H9 (cell line): ENCODE results near the gene MAP2K7. TPM values are rescaled to one million over a fixed set of nuclear protein-coding genes. Genes with fewer than 3 reads are reported as not detected.

ENCODE experiments used
- DNase-seq: peaks from one replicate; pipeline ENCODE4 v3.0.0-alpha.2; 2017
- H2AFZ ChIP-seq: one replicate; pipeline ENCODE4 v1.6.1; 2013; ENCODE audit warnings: mild to moderate bottlenecking, low read length, control low read depth, moderate library complexity
- H2AK5ac ChIP-seq: 2 replicates; pipeline ENCODE4 v1.6.1; 2013; ENCODE audit warnings: low read length, control low read depth, mixed read lengths; ENCODE audit not compliant: insufficient read length
- H2BK120ac ChIP-seq: one replicate; pipeline ENCODE4 v1.6.1; 2013; ENCODE audit warnings: low read depth, mild to moderate bottlenecking, low read length, control low read depth, inconsistent platforms; ENCODE audit not compliant: poor library complexity, severe bottlenecking
- H2BK12ac ChIP-seq: 2 replicates; pipeline ENCODE4 v1.6.1; 2013; ENCODE audit warnings: low read length, control low read depth, mixed read lengths, low read depth; ENCODE audit not compliant: insufficient read length
- H2BK15ac ChIP-seq: 2 replicates; pipeline ENCODE4 v1.6.1; 2013; ENCODE audit warnings: low read depth, low read length, control low read depth
- H2BK20ac ChIP-seq: one replicate; pipeline ENCODE4 v1.6.1; 2013; ENCODE audit warnings: low read depth, mild to moderate bottlenecking, low read length, control low read depth, inconsistent platforms; ENCODE audit not compliant: poor library complexity, severe bottlenecking
- H2BK5ac ChIP-seq: 2 replicates; pipeline ENCODE4 v1.6.1; 2013; ENCODE audit warnings: low read length, control low read depth, mixed read lengths; ENCODE audit not compliant: insufficient read length
- H3K14ac ChIP-seq: 2 replicates; pipeline ENCODE4 v1.6.1; 2013; ENCODE audit warnings: low read length, control low read depth; ENCODE audit not compliant: insufficient read depth
- H3K18ac ChIP-seq: 2 replicates; pipeline ENCODE4 v1.6.1; 2013; ENCODE audit warnings: low read depth, mild to moderate bottlenecking, mixed read lengths, low read length, control low read depth; ENCODE audit not compliant: insufficient read length
- H3K23ac ChIP-seq: 2 replicates; pipeline ENCODE4 v1.6.1; 2013; ENCODE audit warnings: low read length, control low read depth, mixed read lengths, low read depth; ENCODE audit not compliant: insufficient read length
- H3K23me2 ChIP-seq: 2 replicates; pipeline ENCODE4 v1.6.1; 2013; ENCODE audit warnings: low read depth, mild to moderate bottlenecking, mixed read lengths, low read length, control low read depth; ENCODE audit not compliant: insufficient read length, poor library complexity, severe bottlenecking
- H3K27ac ChIP-seq: 2 replicates; pipeline ENCODE4 v1.5.1; 2013; ENCODE audit warnings: low read length, control low read depth, mixed read lengths, low read depth; ENCODE audit not compliant: insufficient read length
- H3K27me3 ChIP-seq: 2 replicates; pipeline ENCODE4 v1.6.1; 2013; ENCODE audit warnings: low read length, control low read depth, inconsistent platforms; ENCODE audit not compliant: insufficient read depth
- H3K4ac ChIP-seq: 2 replicates; pipeline ENCODE4 v1.6.1; 2013; ENCODE audit warnings: low read depth, mild to moderate bottlenecking, control low read depth, inconsistent platforms, low read length, moderate library complexity
- H3K4me1 ChIP-seq: 2 replicates; pipeline ENCODE4 v1.6.1; 2013; ENCODE audit warnings: low read length, control low read depth, inconsistent platforms; ENCODE audit not compliant: insufficient read depth
- H3K4me2 ChIP-seq: 2 replicates; pipeline ENCODE4 v1.6.1; 2013; ENCODE audit warnings: low read length, control low read depth, mixed read lengths; ENCODE audit not compliant: insufficient read length, insufficient read depth
- H3K56ac ChIP-seq: 2 replicates; pipeline ENCODE4 v1.6.1; 2013; ENCODE audit warnings: low read depth, mild to moderate bottlenecking, mixed read lengths, low read length, control low read depth; ENCODE audit not compliant: insufficient read length
- H3K79me1 ChIP-seq: 2 replicates; pipeline ENCODE4 v1.6.1; 2013; ENCODE audit warnings: low read depth, mild to moderate bottlenecking, moderate library complexity, low read length, control low read depth, inconsistent platforms; ENCODE audit not compliant: insufficient read depth, poor library complexity, severe bottlenecking
- H3K79me2 ChIP-seq: 2 replicates; pipeline ENCODE4 v1.6.1; 2013; ENCODE audit warnings: low read length, control low read depth, inconsistent platforms; ENCODE audit not compliant: insufficient read depth
- H3K9ac ChIP-seq: 2 replicates; pipeline ENCODE4 v1.6.1; 2013; ENCODE audit warnings: low read length, control low read depth, mixed read lengths; ENCODE audit not compliant: insufficient read length; ENCODE audit errors: extremely low read depth
- H3K9me3 ChIP-seq: one replicate; pipeline ENCODE4 v1.6.1; 2013; ENCODE audit warnings: low read depth, low read length, inconsistent platforms; ENCODE audit not compliant: control insufficient read depth
- H3T11ph ChIP-seq: one replicate; pipeline ENCODE4 v1.6.1; 2013; ENCODE audit warnings: mild to moderate bottlenecking, low read length, control low read depth, inconsistent platforms
- H4K20me1 ChIP-seq: one replicate; pipeline ENCODE4 v1.6.1; 2013; ENCODE audit not compliant: control insufficient read depth, insufficient read length, insufficient read depth
- H4K5ac ChIP-seq: 2 replicates; pipeline ENCODE4 v1.6.1; 2013; ENCODE audit warnings: low read depth, mild to moderate bottlenecking, mixed read lengths, low read length, control low read depth; ENCODE audit not compliant: insufficient read length
- H4K8ac ChIP-seq: replicated peaks from 2 replicates; pipeline ENCODE4 v1.6.1; 2013; ENCODE audit warnings: low read length, control low read depth, mixed read lengths, low read depth; ENCODE audit not compliant: insufficient read length
- H4K91ac ChIP-seq: 2 replicates; pipeline ENCODE4 v1.6.1; 2013; ENCODE audit warnings: low read depth, mild to moderate bottlenecking, moderate library complexity, mixed read lengths, low read length, control low read depth; ENCODE audit not compliant: insufficient read length
- H3K27ac Mint-ChIP-seq, 3 experiments: 2 replicates in 2 of 3; 3 replicates in 1 of 3; pipeline ENCODE4 v1.8.0; 2020 to 2021; ENCODE audit warnings: mixed read lengths in 3 of 3, mild to moderate bottlenecking in 1 of 3, moderate library complexity in 1 of 3
- H3K27me3 Mint-ChIP-seq: 2 replicates; pipeline ENCODE4 v1.8.0; 2021; ENCODE audit warnings: low read depth, mild to moderate bottlenecking, moderate library complexity, mixed read lengths
- H3K36me3 Mint-ChIP-seq, 3 experiments: 2 replicates in 2 of 3; 3 replicates in 1 of 3; pipeline ENCODE4 v1.8.0; 2020 to 2021; ENCODE audit warnings: low read depth in 3 of 3, mixed read lengths in 3 of 3; ENCODE audit not compliant: insufficient read depth in 1 of 3
- H3K4me1 Mint-ChIP-seq, 2 experiments: 2 replicates each; pipeline ENCODE4 v1.8.0; 2020; ENCODE audit warnings: mixed read lengths in 2 of 2
- H3K4me3 Mint-ChIP-seq, 2 experiments: 2 replicates in 1 of 2; 3 replicates in 1 of 2; pipeline ENCODE4 v1.8.0; 2020 to 2021; ENCODE audit warnings: mild to moderate bottlenecking in 2 of 2, mixed read lengths in 2 of 2, moderate library complexity in 1 of 2
- H3K9me3 Mint-ChIP-seq, 2 experiments: 2 replicates in 1 of 2; 3 replicates in 1 of 2; pipeline ENCODE4 v1.8.0; 2020; ENCODE audit warnings: mild to moderate bottlenecking in 2 of 2, mixed read lengths in 2 of 2, moderate library complexity in 1 of 2
- WGBS: extraction: QIAGEN DNeasy Blood & Tissue Kit; methylation state at CpG from one replicate; pipeline ENCODE4 v1.1.7; 2013; ENCODE audit warnings: missing lambda C conversion rate, low lambda C conversion rate, mixed read lengths; ENCODE audit not compliant: insufficient read length; ENCODE audit errors: extremely low coverage; 5-methylcytosine and 5-hydroxymethylcytosine counted together
- total RNA-seq: library from RNA; stranded (reverse); gene quantifications from 2 replicates; pipeline ENCODE4 v1.2.1, GENCODE V29; 2021
- TF ChIP-seq, protein P1 (sequence below): fragments of 200-600 bp; sonication (generic); conservative IDR thresholded peaks from 3 replicates; pipeline ENCODE4 v1.8.0; 2021; ENCODE audit warnings: antibody characterized with exemption, mild to moderate bottlenecking

Gene MAP2K7
- total RNA-seq, 1 experiment from 2014 or later, result 48.1 TPM

DNA sequence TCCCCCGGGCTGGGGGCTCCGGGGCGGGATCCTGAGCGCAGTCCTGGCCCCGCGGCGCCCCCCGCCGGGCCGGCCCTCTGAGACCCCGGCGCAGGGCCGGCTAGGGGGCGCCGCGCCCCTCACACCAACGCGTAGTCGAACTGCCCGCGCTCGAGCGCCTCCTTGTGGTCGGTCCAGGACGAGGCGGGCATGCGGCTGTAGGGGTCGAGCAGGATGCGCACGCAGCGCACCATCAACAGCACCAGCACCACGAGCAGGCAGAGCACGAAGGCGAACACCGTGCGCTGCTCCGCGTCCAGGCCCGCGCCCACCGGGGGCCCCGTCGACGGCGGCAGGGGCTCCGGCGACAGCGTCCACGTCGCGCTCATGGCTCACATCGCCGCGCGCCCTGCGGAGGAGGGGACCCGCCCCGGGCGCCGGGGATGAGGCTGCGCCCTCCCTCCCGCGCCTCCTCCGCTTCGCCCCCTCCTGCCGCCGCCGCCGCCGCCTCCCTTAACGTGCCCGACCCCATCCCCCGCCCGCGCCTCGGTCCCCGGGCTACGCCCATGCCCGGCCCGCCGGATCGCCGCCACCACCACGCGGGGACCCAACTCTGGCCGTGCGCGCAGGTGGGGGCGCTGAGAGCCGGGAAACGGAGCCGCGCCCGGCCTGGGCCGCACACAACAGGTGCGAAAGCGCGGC is 21.6 kb downstream of the MAP2K7 start:
- H3K79me1 ChIP-seq, result no peaks in the 10 kb centered on the region
- no peak overlapping the region for H3K27ac ChIP-seq
- H2AK5ac ChIP-seq, result no peak overlapping the region
- H3K27ac Mint-ChIP-seq, result peak overlapping the region in 1 of 3 experiments; percentile 94; a peak in 1 of 7 replicates
- peak; percentile 94 for DNase-seq
- H3K4ac ChIP-seq, result no peak overlapping the region
- no peak overlapping the region for H4K5ac ChIP-seq
- H3K9me3 Mint-ChIP-seq, result no peaks in the 10 kb centered on the region
- peak overlapping the region; percentile 78 to 91 for H3K4me3 Mint-ChIP-seq
- peak overlapping the region; percentile 3 for H3K4me2 ChIP-seq
- H2BK20ac ChIP-seq, result no peak overlapping the region
- TF ChIP-seq, protein P1, sequence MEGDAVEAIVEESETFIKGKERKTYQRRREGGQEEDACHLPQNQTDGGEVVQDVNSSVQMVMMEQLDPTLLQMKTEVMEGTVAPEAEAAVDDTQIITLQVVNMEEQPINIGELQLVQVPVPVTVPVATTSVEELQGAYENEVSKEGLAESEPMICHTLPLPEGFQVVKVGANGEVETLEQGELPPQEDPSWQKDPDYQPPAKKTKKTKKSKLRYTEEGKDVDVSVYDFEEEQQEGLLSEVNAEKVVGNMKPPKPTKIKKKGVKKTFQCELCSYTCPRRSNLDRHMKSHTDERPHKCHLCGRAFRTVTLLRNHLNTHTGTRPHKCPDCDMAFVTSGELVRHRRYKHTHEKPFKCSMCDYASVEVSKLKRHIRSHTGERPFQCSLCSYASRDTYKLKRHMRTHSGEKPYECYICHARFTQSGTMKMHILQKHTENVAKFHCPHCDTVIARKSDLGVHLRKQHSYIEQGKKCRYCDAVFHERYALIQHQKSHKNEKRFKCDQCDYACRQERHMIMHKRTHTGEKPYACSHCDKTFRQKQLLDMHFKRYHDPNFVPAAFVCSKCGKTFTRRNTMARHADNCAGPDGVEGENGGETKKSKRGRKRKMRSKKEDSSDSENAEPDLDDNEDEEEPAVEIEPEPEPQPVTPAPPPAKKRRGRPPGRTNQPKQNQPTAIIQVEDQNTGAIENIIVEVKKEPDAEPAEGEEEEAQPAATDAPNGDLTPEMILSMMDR, result peak; percentile 99
- no peaks in the 10 kb centered on the region for H4K20me1 ChIP-seq
- H3K4me1 Mint-ChIP-seq, result peaks cover 10 to 15% of the 10 kb centered on the region in 2 experiments
- no peak overlapping the region for H2BK5ac ChIP-seq
- H2BK15ac ChIP-seq, result no peak overlapping the region; the same call in 1 of the 2 replicates
- H3K14ac ChIP-seq, result peak overlapping the region; percentile 62; the same call in 1 of the 2 replicates
- H3K27me3 Mint-ChIP-seq, result no peaks in the 10 kb centered on the region
- peaks cover 5 to 30% (median 12%) of the 10 kb centered on the region in 3 experiments; a peak in 5 of 7 replicates for H3K36me3 Mint-ChIP-seq
- no peaks in the 10 kb centered on the region for H3K79me2 ChIP-seq
- 0 out of 2 replicates have a peak, but pooled peaks cover 4% of the 10 kb centered on the region for H3K4me1 ChIP-seq
- H4K8ac ChIP-seq, result no peak overlapping the region
- H3T11ph ChIP-seq, result no peak overlapping the region
- no peak overlapping the region for H3K18ac ChIP-seq
- no peaks in the 10 kb centered on the region for H3K9me3 ChIP-seq
- no peak overlapping the region for H3K23ac ChIP-seq
- no peak overlapping the region for H4K91ac ChIP-seq
- no peak overlapping the region for H2BK12ac ChIP-seq
- no peak overlapping the region for H2AFZ ChIP-seq
- H3K23me2 ChIP-seq, result no peaks in the 10 kb centered on the region
- no peak overlapping the region for H3K56ac ChIP-seq
- no CpG with 5 or more reads among the region's 98 CpGs for WGBS
- no peak overlapping the region for H3K9ac ChIP-seq
- H3K27me3 ChIP-seq, result no peaks in the 10 kb centered on the region
- H2BK120ac ChIP-seq, result no peak overlapping the region
